Gastrocnemius medialis (tissue), 4 donors: ENCODE results near the gene MAGI1.

Source experiments
- POLR2A ChIP-seq, 2 donors: fragments of 450-650 bp; IDR thresholded peaks; one replicate each; pipeline ENCODE4 v1.6.1; 2017; ENCODE audit warnings: antibody characterized with exemption in 2 of 2, mild to moderate bottlenecking in 2 of 2, moderate library complexity in 2 of 2
- TF ChIP-seq, protein P1 (sequence below), 5 experiments: fragments of 450-650 bp in 3 of 5; fragments of 200-600 bp in 2 of 5; sonication (generic) in 2 of 5; IDR thresholded peaks in 4 of 5; conservative IDR thresholded peaks in 1 of 5; 1 replicate in 4 of 5; 2 replicates in 1 of 5; pipeline ENCODE4 v1.5.1; 2016 to 2019; ENCODE audit warnings: antibody characterized with exemption in 5 of 5, mild to moderate bottlenecking in 3 of 5, moderate library complexity in 3 of 5

DNA sequence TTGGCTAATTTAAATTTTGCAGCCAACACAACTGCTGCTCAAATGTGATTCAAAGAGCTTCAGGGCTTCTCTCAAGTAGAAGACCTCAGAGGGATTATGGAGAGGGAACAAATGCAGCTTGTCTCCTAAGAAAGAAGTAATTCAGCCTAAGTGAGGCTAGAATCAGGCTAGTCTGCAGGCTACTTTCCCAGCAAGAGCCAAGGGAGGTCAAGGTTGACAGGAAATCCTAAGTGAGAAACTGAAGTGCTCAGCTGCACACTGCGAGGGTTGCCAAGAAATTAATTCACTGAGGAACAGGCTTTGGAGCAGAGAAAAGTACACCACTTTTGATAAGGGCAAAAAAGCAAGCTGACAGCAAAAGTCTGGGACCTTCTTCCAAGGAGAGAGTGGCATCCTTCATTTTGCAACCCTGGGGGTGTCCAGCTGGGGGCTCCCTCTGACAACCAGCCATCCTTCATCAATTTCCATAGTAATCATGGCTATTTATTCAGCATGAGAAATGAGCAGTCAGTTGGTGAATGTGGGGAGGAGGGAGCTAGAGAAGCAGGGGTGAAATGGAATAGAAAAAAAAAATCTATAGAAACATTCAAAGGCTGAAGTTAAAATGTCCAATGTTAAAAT, 704.6 kb downstream of the MAGI1 start:
- TF ChIP-seq, protein P1, sequence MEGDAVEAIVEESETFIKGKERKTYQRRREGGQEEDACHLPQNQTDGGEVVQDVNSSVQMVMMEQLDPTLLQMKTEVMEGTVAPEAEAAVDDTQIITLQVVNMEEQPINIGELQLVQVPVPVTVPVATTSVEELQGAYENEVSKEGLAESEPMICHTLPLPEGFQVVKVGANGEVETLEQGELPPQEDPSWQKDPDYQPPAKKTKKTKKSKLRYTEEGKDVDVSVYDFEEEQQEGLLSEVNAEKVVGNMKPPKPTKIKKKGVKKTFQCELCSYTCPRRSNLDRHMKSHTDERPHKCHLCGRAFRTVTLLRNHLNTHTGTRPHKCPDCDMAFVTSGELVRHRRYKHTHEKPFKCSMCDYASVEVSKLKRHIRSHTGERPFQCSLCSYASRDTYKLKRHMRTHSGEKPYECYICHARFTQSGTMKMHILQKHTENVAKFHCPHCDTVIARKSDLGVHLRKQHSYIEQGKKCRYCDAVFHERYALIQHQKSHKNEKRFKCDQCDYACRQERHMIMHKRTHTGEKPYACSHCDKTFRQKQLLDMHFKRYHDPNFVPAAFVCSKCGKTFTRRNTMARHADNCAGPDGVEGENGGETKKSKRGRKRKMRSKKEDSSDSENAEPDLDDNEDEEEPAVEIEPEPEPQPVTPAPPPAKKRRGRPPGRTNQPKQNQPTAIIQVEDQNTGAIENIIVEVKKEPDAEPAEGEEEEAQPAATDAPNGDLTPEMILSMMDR (IDR thresholded peaks at IDR 0.05 in 4 of 5, conservative IDR thresholded peaks at IDR 0.05 in 1 of 5), result peak in 1 of 5 experiments; percentile 23
- no peak for TF ChIP-seq POLR2A (IDR thresholded peaks at IDR 0.05)
